Smooth muscle cell (in vitro differentiated cells): Measurements from ENCODE around the gene FPR3. TPM values are rescaled to one million over a fixed set of nuclear protein-coding genes. Genes with fewer than 3 reads are reported as not detected.

Experiments
- DNase-seq: peaks from one replicate; lab custom pipeline; 2025; ENCODE audit not compliant: unreplicated experiment; lab: John Stamatoyannopoulos, UW
- H2AFZ ChIP-seq: fragments of 200-600 bp; sonication (generic); 2 replicates; pipeline ENCODE4 v1.6.0; 2016; ENCODE audit warnings: antibody characterized with exemption, low read depth, mild to moderate bottlenecking
- H3F3A ChIP-seq: fragments of 200-600 bp; sonication (generic); 2 replicates; pipeline ENCODE4 v1.6.0; 2017; ENCODE audit warnings: antibody characterized with exemption, low read depth
- H3K27ac ChIP-seq: fragments of 200-600 bp; sonication (generic); 2 replicates; pipeline ENCODE4 v1.5.1; 2016; ENCODE audit warnings: low read depth, mild to moderate bottlenecking
- H3K27me3 ChIP-seq: fragments of 200-600 bp; sonication (generic); 2 replicates; pipeline ENCODE4 v1.6.1; 2016; ENCODE audit warnings: low read depth, mild to moderate bottlenecking
- H3K36me3 ChIP-seq: fragments of 200-600 bp; sonication (generic); 2 replicates; pipeline ENCODE4 v1.5.1; 2016; ENCODE audit warnings: low read depth
- H3K4me1 ChIP-seq: fragments of 200-600 bp; sonication (generic); 2 replicates; pipeline ENCODE4 v1.5.1; 2016; ENCODE audit warnings: low read depth
- H3K4me2 ChIP-seq: fragments of 200-600 bp; sonication (generic); 2 replicates; pipeline ENCODE4 v1.6.0; 2016; ENCODE audit warnings: mild to moderate bottlenecking
- H3K4me3 ChIP-seq: fragments of 200-600 bp; sonication (generic); 2 replicates; pipeline ENCODE4 v1.5.1; 2016; ENCODE audit warnings: mild to moderate bottlenecking
- H3K79me2 ChIP-seq: fragments of 200-600 bp; sonication (generic); 2 replicates; pipeline ENCODE4 v1.6.0; 2016; ENCODE audit warnings: low read depth, mild to moderate bottlenecking
- H3K9ac ChIP-seq: fragments of 200-600 bp; sonication (generic); 2 replicates; pipeline ENCODE4 v1.6.0; 2016; ENCODE audit warnings: low read depth
- H3K9me3 ChIP-seq: fragments of 200-600 bp; sonication (generic); replicated peaks from 2 replicates; pipeline ENCODE4 v1.5.1; 2016; ENCODE audit warnings: low read depth
- H4K20me1 ChIP-seq: fragments of 200-600 bp; sonication (generic); 2 replicates; pipeline ENCODE4 v1.6.0; 2016; ENCODE audit warnings: low read depth
- WGBS: methylation state at CpG from one replicate; pipeline ENCODE4 v1.1.7; 2016; ENCODE audit warnings: low lambda C conversion rate; 5-methylcytosine and 5-hydroxymethylcytosine counted together
- polyA plus RNA-seq: library from polyadenylated mRNA; unstranded; fragments of >200 nt; fragmentation: Nextera tagmentation; extraction: Ambion mirVana; gene quantifications from 2 replicates; pipeline ENCODE4 v1.2.1, GENCODE V29; 2016
- total RNA-seq: library from RNA; depleted of rRNA; stranded (reverse); fragments of >200 nt; gene quantifications from 2 replicates; pipeline ENCODE4 v1.2.3, GENCODE V29; 2014
- TF ChIP-seq, protein P1 (sequence below): fragments of 200-600 bp; sonication (generic); IDR thresholded peaks from 2 replicates; pipeline ENCODE4 v1.5.1; 2017; ENCODE audit warnings: borderline replicate concordance, mild to moderate bottlenecking, antibody characterized with exemption; ENCODE audit not compliant: insufficient read depth, poor library complexity, severe bottlenecking

The FPR3 gene
- total and polyA plus RNA-seq, 2 experiments from 2014 or later, result not detected

- no peak overlapping the region for H2AFZ ChIP-seq
- H3K27me3 ChIP-seq, result no peaks in the 10 kb centered on the region
- no peaks in the 10 kb centered on the region for H3K4me1 ChIP-seq
- H3K9ac ChIP-seq, result no peak overlapping the region
- H3K4me3 ChIP-seq, result no peak overlapping the region
- no peaks in the 10 kb centered on the region for H3F3A ChIP-seq
- no peak for DNase-seq
- no peaks in the 10 kb centered on the region for H3K9me3 ChIP-seq
- no peaks in the 10 kb centered on the region for H3K36me3 ChIP-seq
- H4K20me1 ChIP-seq, result no peaks in the 10 kb centered on the region
- WGBS, result 80% methylated on average over 7 of the region's 7 CpGs
- TF ChIP-seq, protein P1, sequence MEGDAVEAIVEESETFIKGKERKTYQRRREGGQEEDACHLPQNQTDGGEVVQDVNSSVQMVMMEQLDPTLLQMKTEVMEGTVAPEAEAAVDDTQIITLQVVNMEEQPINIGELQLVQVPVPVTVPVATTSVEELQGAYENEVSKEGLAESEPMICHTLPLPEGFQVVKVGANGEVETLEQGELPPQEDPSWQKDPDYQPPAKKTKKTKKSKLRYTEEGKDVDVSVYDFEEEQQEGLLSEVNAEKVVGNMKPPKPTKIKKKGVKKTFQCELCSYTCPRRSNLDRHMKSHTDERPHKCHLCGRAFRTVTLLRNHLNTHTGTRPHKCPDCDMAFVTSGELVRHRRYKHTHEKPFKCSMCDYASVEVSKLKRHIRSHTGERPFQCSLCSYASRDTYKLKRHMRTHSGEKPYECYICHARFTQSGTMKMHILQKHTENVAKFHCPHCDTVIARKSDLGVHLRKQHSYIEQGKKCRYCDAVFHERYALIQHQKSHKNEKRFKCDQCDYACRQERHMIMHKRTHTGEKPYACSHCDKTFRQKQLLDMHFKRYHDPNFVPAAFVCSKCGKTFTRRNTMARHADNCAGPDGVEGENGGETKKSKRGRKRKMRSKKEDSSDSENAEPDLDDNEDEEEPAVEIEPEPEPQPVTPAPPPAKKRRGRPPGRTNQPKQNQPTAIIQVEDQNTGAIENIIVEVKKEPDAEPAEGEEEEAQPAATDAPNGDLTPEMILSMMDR, result no peak
- H3K79me2 ChIP-seq, result no peaks in the 10 kb centered on the region
- H3K27ac ChIP-seq, result no peak overlapping the region
- no peak overlapping the region for H3K4me2 ChIP-seq
Observed at GRCh38 chr19:51755571-51755970, 39.4 kb upstream of the FPR3 start.

DNA sequence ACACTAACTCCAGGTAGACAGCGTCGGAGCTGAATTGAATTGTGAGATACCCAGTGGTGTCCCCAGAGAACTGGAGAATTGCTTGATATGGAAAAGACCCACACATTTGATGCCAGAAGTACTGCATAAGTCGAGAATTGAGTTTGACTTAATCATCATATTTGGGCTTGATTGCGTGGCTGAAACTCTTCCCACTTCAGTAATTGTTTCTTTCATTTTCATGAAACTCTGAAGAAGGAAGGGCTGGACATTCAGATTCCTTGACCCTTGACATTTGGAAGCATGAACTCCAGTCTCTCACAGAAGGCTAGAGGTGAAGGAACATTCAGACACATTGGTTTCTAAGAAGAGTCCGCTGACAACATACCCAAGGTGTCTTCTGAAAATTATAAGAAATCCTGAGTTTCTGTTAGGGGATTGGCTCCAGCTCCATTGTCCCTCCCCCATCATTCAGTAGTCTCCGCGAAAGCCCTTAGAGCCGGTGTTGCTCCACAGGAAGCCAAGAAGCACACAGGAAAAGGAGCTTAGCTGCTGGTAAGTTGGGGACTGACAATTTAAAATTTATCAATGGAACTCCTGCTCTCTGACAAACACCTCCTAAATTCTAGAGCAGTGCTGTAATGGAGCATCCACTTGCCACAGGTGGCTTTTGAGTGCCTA is 34.1 kb upstream of the FPR3 start, which contains the start of gene FPR2:
TSS of gene FPR2 (plus strand) at position 484 of the 660 bp plus-strand sequence. CDS start 7,479 bp downstream, outside the sequence.
- H3K36me3 ChIP-seq, result no peaks in the 10 kb centered on the region
- no peak for DNase-seq
- H4K20me1 ChIP-seq, result no peaks in the 10 kb centered on the region
- no peak within 1 kb of the TSS for H3K4me3 ChIP-seq
- H3F3A ChIP-seq, result no peaks in the 10 kb centered on the region
- H3K9me3 ChIP-seq, result no peaks in the 10 kb centered on the region
- no peak within 1 kb of the TSS for H3K9ac ChIP-seq
- H3K27ac ChIP-seq, result no peak within 1 kb of the TSS
- WGBS, result 81% methylated on average over 8 of the region's 8 CpGs
- no peaks in the 10 kb centered on the region for H3K4me1 ChIP-seq
- no peak within 1 kb of the TSS for H3K4me2 ChIP-seq
- TF ChIP-seq, protein P1, result no peak
- H3K79me2 ChIP-seq, result no peaks in the 10 kb centered on the region
- no peak within 1 kb of the TSS for H2AFZ ChIP-seq
- H3K27me3 ChIP-seq, result no peaks in the 10 kb centered on the region

DNA sequence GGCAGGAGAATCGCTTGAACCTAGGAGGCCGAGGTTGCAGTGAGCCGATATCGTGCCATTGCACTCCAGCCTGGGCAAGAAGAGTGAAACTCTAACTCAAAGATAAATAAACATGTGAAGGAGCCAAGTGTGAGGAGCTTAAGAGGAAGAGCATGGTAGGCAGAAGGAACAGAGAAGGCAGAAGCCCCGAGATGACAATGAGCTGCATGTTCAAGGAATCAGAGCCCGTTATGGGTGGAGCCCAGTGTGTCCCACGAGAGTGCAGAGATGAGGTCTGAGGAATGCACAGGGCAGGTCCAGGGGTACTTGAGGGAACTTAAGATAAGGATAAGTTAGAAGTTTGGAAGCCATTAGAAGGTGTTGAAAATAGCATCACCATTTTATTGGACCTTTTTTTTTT is 33.3 kb upstream of the FPR3 start:
- Histone ChIP-seq H3K4me1 (no peaks in the 10 kb centered on the region), H3K4me2 (no peak overlapping the region), H2AFZ (no peak overlapping the region), H3K27me3 (no peaks in the 10 kb centered on the region), H4K20me1 (no peaks in the 10 kb centered on the region), H3K79me2 (no peaks in the 10 kb centered on the region), H3K9ac (no peak overlapping the region), H3K27ac (no peak overlapping the region), H3K4me3 (no peak overlapping the region), H3K36me3 (no peaks in the 10 kb centered on the region), H3F3A (no peaks in the 10 kb centered on the region), H3K9me3 (no peaks in the 10 kb centered on the region)
- DNase-seq, result no peak
- TF ChIP-seq, protein P1, result no peak
- 85% methylated on average over 7 of the region's 7 CpGs for WGBS

DNA sequence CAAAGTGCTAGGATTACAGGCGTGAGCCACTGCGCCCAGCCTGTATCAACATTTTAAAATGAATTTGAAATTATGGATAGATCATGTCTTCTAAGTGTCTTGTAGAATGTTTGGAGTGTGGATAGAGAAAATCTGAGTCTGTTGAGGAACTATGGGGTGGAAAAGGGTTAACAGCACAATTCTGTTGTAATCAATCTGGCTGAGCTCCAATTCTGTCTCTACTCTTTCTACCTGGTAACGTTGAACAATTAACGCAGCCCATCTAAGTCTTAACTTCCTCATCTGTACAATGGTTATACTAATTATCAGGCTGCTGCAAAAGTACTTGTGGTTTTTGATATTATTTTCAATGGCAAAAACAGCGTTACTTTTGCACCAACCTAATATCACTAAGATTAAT is 29.9 kb upstream of the FPR3 start:
- no peak for DNase-seq
- no peaks in the 10 kb centered on the region for H3F3A ChIP-seq
- H3K4me1 ChIP-seq, result no peaks in the 10 kb centered on the region
- H3K79me2 ChIP-seq, result no peaks in the 10 kb centered on the region
- 83% methylated on average over 5 of the region's 5 CpGs for WGBS
- no peak overlapping the region for H3K4me3 ChIP-seq
- H3K4me2 ChIP-seq, result no peak overlapping the region
- no peak overlapping the region for H3K27ac ChIP-seq
- H3K27me3 ChIP-seq, result no peaks in the 10 kb centered on the region
- H3K9me3 ChIP-seq, result no peaks in the 10 kb centered on the region
- no peaks in the 10 kb centered on the region for H3K36me3 ChIP-seq
- no peaks in the 10 kb centered on the region for H4K20me1 ChIP-seq
- H2AFZ ChIP-seq, result no peak overlapping the region
- TF ChIP-seq, protein P1, result no peak
- no peak overlapping the region for H3K9ac ChIP-seq
